Camera-type eye (tissue), 1 donor: Measurements from ENCODE around the gene NUDT2. TPM values are rescaled to one million over a fixed set of nuclear protein-coding genes. Genes with fewer than 3 reads are reported as not detected.

Source experiments
- total RNA-seq: library from RNA; depleted of rRNA; stranded (reverse); fragments of >200 nt; gene quantifications from one replicate; pipeline ENCODE4 v1.2.3, GENCODE V29; 2014

The NUDT2 gene
- total RNA-seq, result 20.2 TPM

DNA sequence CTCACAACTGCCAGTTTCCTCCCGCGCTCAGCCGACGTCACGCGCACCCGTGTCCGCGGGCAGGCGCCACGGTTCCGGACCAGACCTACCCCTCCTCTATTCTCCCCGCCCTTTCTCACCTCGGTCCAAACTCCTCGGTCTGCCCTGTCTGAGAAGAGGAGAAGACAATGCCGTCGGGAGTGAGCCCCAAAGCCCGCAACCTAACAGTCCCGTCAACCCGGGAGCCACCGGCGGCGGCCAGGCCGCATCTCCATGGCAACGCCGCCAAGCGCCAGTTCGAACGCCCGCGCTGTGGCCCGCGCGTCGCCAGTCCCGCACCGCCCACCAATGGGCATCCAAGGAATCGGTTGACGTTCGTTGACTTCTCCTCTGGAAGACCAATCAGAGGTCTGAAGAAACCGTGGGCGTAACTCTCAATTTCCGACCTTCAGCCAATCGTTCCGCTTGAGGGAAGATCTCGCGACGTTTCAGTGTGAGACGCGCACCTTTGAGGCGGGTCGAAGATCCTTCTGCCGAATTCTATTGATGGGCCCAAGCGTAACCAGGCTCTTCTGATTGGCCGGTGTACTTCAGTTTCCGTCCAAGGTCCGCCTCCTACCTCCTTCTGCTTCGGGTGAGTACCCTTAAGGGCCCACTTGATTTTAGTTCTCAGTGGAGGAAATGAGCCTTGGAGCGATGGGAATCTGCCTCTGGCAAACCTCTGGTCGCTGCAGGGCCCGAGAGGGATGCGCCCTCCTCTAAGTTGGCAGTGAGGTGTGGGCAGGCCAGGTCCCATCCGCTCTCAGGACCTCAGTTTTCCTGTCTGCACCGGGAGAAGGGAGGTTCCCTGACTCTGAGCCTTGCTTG is at the start of gene NUDT2, which contains the start of gene KIF24:
Gene NUDT2 (plus strand): TSS at position 583 of the 846 bp plus-strand sequence. CDS start 9,471 bp downstream, outside the sequence.
Gene KIF24 (minus strand): TSS at position 282 of the 846 bp plus-strand sequence. CDS start 17,922 bp downstream, outside the sequence.

GRCh38 chr9:34376596-34377403 is 47.4 kb downstream of the NUDT2 start, which contains the start of gene MYORG:
TSS of gene MYORG (minus strand) at chr9:34376898. CDS start at chr9:34372943, 3,955 bp downstream.

Other genes with a start within 250 kb of the NUDT2 start
- 40.1 TPM for gene DCAF12, start 202.9 kb upstream of the NUDT2 start, total RNA-seq
- gene UBAP1, start 150.5 kb upstream of the NUDT2 start, total RNA-seq, result 38.5 TPM
- gene KIF24, start 301 bp upstream of the NUDT2 start, total RNA-seq, result 4.3 TPM
- gene MYORG, start 47.3 kb downstream of the NUDT2 start, total RNA-seq, result 3.0 TPM
- 13.4 TPM for gene FAM219A, start 129.0 kb downstream of the NUDT2 start, total RNA-seq
- gene DNAI1, start 129.2 kb downstream of the NUDT2 start, total RNA-seq, result 0.27 TPM
- 3.4 TPM for gene ENHO, start 193.4 kb downstream of the NUDT2 start, total RNA-seq